K562 (cell line): ENCODE data around the gene STYXL1. TPM values are rescaled to one million over a fixed set of nuclear protein-coding genes. Genes with fewer than 3 reads are reported as not detected.

Source experiments
- ATAC-seq: fragments of 200-7000 bp; cut with Tn5 transposase; 3 replicates; pipeline ENCODE4 v1.9.1; 2020; ENCODE audit warnings: moderate library complexity
- BruUV-seq: library from RNA; stranded (reverse); fragments of 400-500 nt; replicated peaks from 2 replicates; lab custom pipeline; 2021; lab: Mats Ljungman, UMichigan
- CTCF ChIA-PET: fragments of 300-600 bp; formaldehyde crosslinking; extraction: SDS; loops from one replicate; lab custom pipeline; 2021; ENCODE audit warnings: low intra/inter-chr PET ratio; lab: Yijun Ruan, JAX
- POLR2A ChIA-PET: fragments of 300-600, 350-650 bp; sonication (Branson Sonifier 250); formaldehyde crosslinking; extraction: SDS; loops from one replicate; lab custom pipeline; 2021; ENCODE audit warnings: antibody characterized with exemption, inconsistent platforms; lab: Yijun Ruan, JAX
- DNase-seq, 4 experiments: peaks; one replicate each; pipeline versions ENCODE4 v3.0.0 to v3.0.0-alpha.2; 2011 to 2018; ENCODE audit warnings: low spot score in 3 of 4, mixed read lengths in 3 of 4; ENCODE audit errors: extremely low read depth in 1 of 4
- FAIRE-seq: peaks from 2 replicates; lab custom pipeline; 2011; peaks lifted over from hg19 to GRCh38; lab: Jason Lieb, UNC
- H2AFZ ChIP-seq: 2 replicates; pipeline ENCODE4 v1.6.0; 2011; ENCODE audit warnings: low read depth, low read length, control low read depth, inconsistent platforms
- H3K27ac ChIP-seq: fragments of 200-600 bp; 3 replicates; pipeline ENCODE4 v1.8.0; 2011; ENCODE audit warnings: low read depth, mild to moderate bottlenecking, control low read depth, inconsistent platforms, low read length, moderate library complexity, mixed read lengths; ENCODE audit errors: extremely low read depth
- H3K27me3 ChIP-seq, 2 experiments: fragments of 300-600 bp in 1 of 2; 2 replicates in 1 of 2; 3 replicates in 1 of 2; pipeline versions ENCODE4 v1.6.0 to v1.8.0; 2011; ENCODE audit warnings: inconsistent platforms in 2 of 2, low read length in 2 of 2, mild to moderate bottlenecking in 1 of 2, mixed read lengths in 1 of 2, moderate library complexity in 1 of 2; ENCODE audit not compliant: control insufficient read depth in 2 of 2, insufficient read depth in 2 of 2
- H3K36me3 ChIP-seq: fragments of 300-600 bp; 3 replicates; pipeline ENCODE4 v1.8.0; 2011; ENCODE audit warnings: mild to moderate bottlenecking, low read length, inconsistent platforms; ENCODE audit not compliant: control insufficient read depth, insufficient read depth
- H3K4me1 ChIP-seq, 2 experiments: fragments of 200-600 bp in 1 of 2; replicated peaks in 1 of 2; 2 replicates in 1 of 2; 3 replicates in 1 of 2; pipeline versions ENCODE4 v1.5.1 to v1.8.0; 2011; ENCODE audit warnings: inconsistent platforms in 2 of 2, low read length in 2 of 2, mild to moderate bottlenecking in 1 of 2, mixed read lengths in 1 of 2, moderate library complexity in 1 of 2; ENCODE audit not compliant: control insufficient read depth in 2 of 2, insufficient read depth in 2 of 2
- H3K4me2 ChIP-seq: 2 replicates; pipeline ENCODE4 v1.6.1; 2011; ENCODE audit warnings: low read length, control low read depth, inconsistent platforms, mixed read lengths; ENCODE audit not compliant: insufficient read depth
- H3K4me3 ChIP-seq: fragments of 200-600 bp; sonication (generic), shearing (Covaris generic); 2 replicates; pipeline ENCODE4 v1.5.1; 2016; ENCODE audit warnings: control low read depth, inconsistent platforms
- H3K79me2 ChIP-seq: fragments of 200-600 bp; 3 replicates; pipeline ENCODE4 v1.8.0; 2011; ENCODE audit warnings: low read length, inconsistent platforms; ENCODE audit not compliant: control insufficient read depth, insufficient read depth
- H3K9ac ChIP-seq, 2 experiments: 2 replicates each; pipeline versions ENCODE4 v1.6.0 to v1.6.1; 2011; ENCODE audit warnings: low read depth in 2 of 2, low read length in 2 of 2, control low read depth in 1 of 2, inconsistent platforms in 1 of 2, mild to moderate bottlenecking in 1 of 2, mixed read lengths in 1 of 2; ENCODE audit not compliant: insufficient read depth in 1 of 2
- H3K9me1 ChIP-seq: one replicate; pipeline ENCODE4 v1.6.0; 2011; ENCODE audit warnings: inconsistent platforms, mild to moderate bottlenecking, low read length, moderate library complexity; ENCODE audit not compliant: control insufficient read depth, insufficient read depth
- H3K9me3 ChIP-seq: replicated peaks from 2 replicates; pipeline ENCODE4 v1.5.1; 2011; ENCODE audit warnings: low read depth, low read length, inconsistent platforms; ENCODE audit not compliant: control insufficient read depth, insufficient read depth
- H4K20me1 ChIP-seq: replicated peaks from 2 replicates; pipeline ENCODE4 v1.6.1; 2011; ENCODE audit warnings: low read length, inconsistent platforms, mixed read lengths; ENCODE audit not compliant: control insufficient read depth, insufficient read depth
- HDAC6 ChIP-seq: IDR thresholded peaks from 2 replicates; pipeline ENCODE4 v1.6.1; 2012; ENCODE audit warnings: low read depth, mild to moderate bottlenecking, control low read depth, inconsistent platforms, low read length, moderate library complexity
- LARP7 ChIP-seq: fragments of 450-650 bp; IDR thresholded peaks from 2 replicates; pipeline ENCODE4 v1.6.1; 2016
- POLR2AphosphoS5 ChIP-seq: IDR thresholded peaks from 2 replicates; pipeline ENCODE4 v1.6.1; 2011; ENCODE audit warnings: mild to moderate bottlenecking, low read depth, low read length, moderate library complexity; ENCODE audit not compliant: control insufficient read depth, insufficient read depth
- RBFOX2 ChIP-seq: fragments of 200-400 bp; formaldehyde crosslinking; IDR thresholded peaks from 2 replicates; pipeline ENCODE4 v1.6.1; 2017; ENCODE audit warnings: low read depth, mild to moderate bottlenecking, low read length, moderate library complexity
- WGBS: fragments of 100-300 bp; shearing (Covaris generic); methylation state at CpG from one replicate; pipeline ENCODE4 v1.1.6; 2016; ENCODE audit warnings: low coverage, mixed read lengths; ENCODE audit not compliant: insufficient coverage; ENCODE audit errors: missing lambda C conversion rate; 5-methylcytosine and 5-hydroxymethylcytosine counted together
- in situ Hi-C: fragments of 300-500 bp; cut with MboI; formaldehyde crosslinking; loops from 4 replicates; pipeline ENCODE4 v1.15.0; 2018; ENCODE audit warnings: inconsistent platforms, mixed read lengths
- intact Hi-C: fragments of 100-400 bp; cut with micrococcal nuclease; formaldehyde crosslinking; loops from 2 replicates; pipeline ENCODE4 v1.14.2; 2022
- polyA plus RNA-seq, 8 experiments: library from polyadenylated mRNA; depleted of rRNA in 4 of 8; stranded (reverse) in 5 of 8; unstranded in 3 of 8; fragments of >200 nt; fragmentation: Nextera tagmentation in 2 of 8; fragmentation: Illumina TruSeq in 1 of 8; extraction: Ambion mirVana in 2 of 8; extraction: Trizol in 1 of 8; gene quantifications; 2 replicates each; pipeline versions ENCODE4 v1.2.1 to v1.2.3, GENCODE V29; 2011 to 2014; ENCODE audit warnings: inconsistent platforms in 1 of 8, missing spikeins in 1 of 8
- total RNA-seq, 7 experiments: library from RNA; depleted of rRNA in 6 of 7; stranded (reverse); fragments of >200 nt in 6 of 7; fragmentation: Illumina TruSeq in 2 of 7; extraction: Trizol in 2 of 7; gene quantifications; 2 replicates each; pipeline versions ENCODE4 v1.2.1 to v1.2.3, GENCODE V29; 2011 to 2021; ENCODE audit warnings: low replicate concordance in 1 of 7

The STYXL1 gene
- total and polyA plus RNA-seq, 9 of the 15 experiments (the other 6 are each of a cell fraction or from before 2014, with no cell fraction given) = 36.5 to 97.2 (median 49.9) TPM

DNA sequence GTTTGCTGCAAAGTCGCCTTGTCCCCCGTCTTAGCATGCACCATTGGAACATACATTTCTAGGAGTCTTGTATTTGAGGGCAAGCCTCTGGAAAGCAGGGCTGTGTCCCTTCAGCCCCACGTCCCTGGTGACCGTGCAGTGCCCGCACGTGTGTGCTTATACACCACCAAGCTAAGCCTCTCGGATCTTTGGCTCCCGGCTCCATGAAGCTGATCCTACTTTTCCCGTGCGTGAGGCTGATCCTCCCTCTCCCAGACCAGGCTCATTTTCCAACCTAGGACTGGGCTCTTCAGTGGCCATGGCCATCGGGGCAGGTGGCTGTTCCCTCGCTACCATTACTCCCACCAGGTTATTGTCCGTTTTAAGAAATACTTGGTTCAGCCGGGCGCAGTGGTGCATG, 14.5 kb upstream of the STYXL1 start:
- Histone ChIP-seq H3K9ac (0 out of 4 replicates have a peak overlapping the region, but pooled peaks of 1 of the 2 experiments have one; percentile 3), H3K4me3 (no peak overlapping the region), H4K20me1 (peaks cover 33% of the 10 kb centered on the region), H3K36me3 (peaks cover 98% of the 10 kb centered on the region), H3K27me3 (no peaks in the 10 kb centered on the region), H3K79me2 (peaks cover 2% of the 10 kb centered on the region; the same call in 2 of the 3 replicates), H3K9me3 (no peaks in the 10 kb centered on the region), H2AFZ (no peak overlapping the region), H3K27ac (no peak overlapping the region), H3K4me1 (peaks cover 0 to 16% of the 10 kb centered on the region in 2 experiments; a peak in 2 of 5 replicates), H3K9me1 (no peaks in the 10 kb centered on the region), H3K4me2 (no peak overlapping the region)
- ATAC-seq (no peak), DNase-seq (no peak), FAIRE-seq (no peak)
- in situ Hi-C loops (no loop called here), intact Hi-C loops (no loop called here)
- WGBS = 95% methylated on average over 15 of the region's 15 CpGs
- BruUV-seq = no TSS peak
- TF ChIP-seq HDAC6 (no peak), POLR2AphosphoS5 (peak; percentile 26; the same call in 1 of the 2 replicates)
- POLR2A ChIA-PET = interaction anchor here (1.6 to 4.6 kb wide), 2 partner anchors 12 to 14 kb away, joined by 7 to 30 read pairs; partner anchors contain the start of genes MDH2 and STYXL1
- CTCF ChIA-PET = no interaction called here

DNA sequence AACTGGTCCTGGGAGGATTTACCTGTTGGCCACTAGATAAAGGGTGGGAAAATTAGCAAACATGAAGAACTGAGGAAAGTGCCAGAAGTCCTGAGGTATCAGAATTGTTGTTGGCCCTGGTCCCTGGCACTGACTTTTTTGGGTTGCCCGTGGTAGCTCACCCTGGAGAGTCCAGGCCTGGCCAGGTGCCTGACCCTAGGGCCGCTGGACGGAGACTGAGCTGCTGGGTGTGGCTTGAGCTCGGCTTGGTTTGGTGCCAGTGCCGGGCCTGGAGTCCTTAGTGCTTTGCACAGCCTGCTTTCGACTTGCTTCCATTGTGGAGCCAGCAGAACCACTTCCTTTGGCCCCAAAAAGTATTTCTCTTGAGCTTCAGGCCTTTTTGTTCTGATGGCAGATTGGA, 13.0 kb upstream of the STYXL1 start:
- no peaks in the 10 kb centered on the region for H3K27me3 ChIP-seq
- ATAC-seq (no peak), FAIRE-seq (no peak), DNase-seq (peak in 1 of 4 experiments; percentile 8)
- peaks cover 14% of the 10 kb centered on the region for H3K79me2 ChIP-seq
- 89% methylated on average over 6 of the region's 6 CpGs for WGBS
- CTCF ChIA-PET = no interaction called here
- no peak overlapping the region for H3K9ac ChIP-seq
- peaks cover 99% of the 10 kb centered on the region for H3K36me3 ChIP-seq
- POLR2A ChIA-PET = interaction anchor here (1.6 to 4.6 kb wide), 3 partner anchors 10 to 14 kb away, joined by 7 to 30 read pairs (median 11); partner anchors contain the start of genes MDH2 and STYXL1
- peaks cover 35% of the 10 kb centered on the region for H4K20me1 ChIP-seq
- H3K4me3 ChIP-seq = no peak overlapping the region
- intact Hi-C loops (no loop called here), in situ Hi-C loops (no loop called here)
- H3K9me1 ChIP-seq = peaks cover 2% of the 10 kb centered on the region
- H3K4me1 ChIP-seq = peaks cover 0 to 16% of the 10 kb centered on the region in 2 experiments; a peak in 2 of 5 replicates
- no peak overlapping the region for H3K4me2 ChIP-seq
- no TSS peak for BruUV-seq
- H2AFZ ChIP-seq = no peak overlapping the region
- H3K9me3 ChIP-seq = no peaks in the 10 kb centered on the region
- TF ChIP-seq POLR2AphosphoS5 = peak; percentile 10; the same call in 1 of the 2 replicates
- TF ChIP-seq RBFOX2 = peak; percentile 26; the same call in 1 of the 2 replicates
- TF ChIP-seq LARP7 = no peak
- H3K27ac ChIP-seq = no peak overlapping the region
